DOHH2 (cell line): ENCODE data around the gene C1orf226.

Source experiments
- H3F3A ChIP-seq: fragments of 200-600 bp; sonication (generic), shearing (Covaris generic); 2 replicates; pipeline ENCODE4 v1.6.0; 2016; ENCODE audit warnings: antibody characterized with exemption, mild to moderate bottlenecking; ENCODE audit not compliant: control insufficient read depth, insufficient read depth
- H3K27ac ChIP-seq: fragments of 200-600 bp; sonication (generic); 2 replicates; pipeline ENCODE4 v1.5.1; 2014; ENCODE audit warnings: low read depth, mild to moderate bottlenecking, low read length, moderate library complexity
- H3K27me3 ChIP-seq: fragments of 200-600 bp; sonication (generic); 2 replicates; pipeline ENCODE4 v1.6.1; 2014; ENCODE audit warnings: mild to moderate bottlenecking, low read length, mixed read lengths; ENCODE audit not compliant: control insufficient read depth
- H3K36me3 ChIP-seq: fragments of 200-600 bp; sonication (generic); 2 replicates; pipeline ENCODE4 v1.6.1; 2014; ENCODE audit warnings: mild to moderate bottlenecking, low read length, moderate library complexity, mixed read lengths; ENCODE audit not compliant: control insufficient read depth
- H3K4me1 ChIP-seq: fragments of 200-600 bp; sonication (generic); 2 replicates; pipeline ENCODE4 v1.6.1; 2014; ENCODE audit warnings: mild to moderate bottlenecking, low read length, mixed read lengths; ENCODE audit not compliant: control insufficient read depth
- H3K4me2 ChIP-seq: fragments of 200-600 bp; sonication (generic); 2 replicates; pipeline ENCODE4 v1.6.0; 2014; ENCODE audit warnings: mild to moderate bottlenecking, low read length, moderate library complexity
- H3K4me3 ChIP-seq: fragments of 200-600 bp; sonication (generic); 2 replicates; pipeline ENCODE4 v1.5.1; 2014; ENCODE audit warnings: mild to moderate bottlenecking, low read length, mixed read lengths
- H3K79me2 ChIP-seq: fragments of 200-600 bp; sonication (generic); 2 replicates; pipeline ENCODE4 v1.6.1; 2014; ENCODE audit warnings: mild to moderate bottlenecking, low read length, mixed read lengths; ENCODE audit not compliant: control insufficient read depth
- H3K9me2 ChIP-seq: fragments of 200-600 bp; sonication (generic); replicated peaks from 2 replicates; pipeline ENCODE4 v1.6.1; 2014; ENCODE audit warnings: mild to moderate bottlenecking, low read length, mixed read lengths; ENCODE audit not compliant: control insufficient read depth
- H3K9me3 ChIP-seq: fragments of 200-600 bp; sonication (generic); 2 replicates; pipeline ENCODE4 v1.6.1; 2014; ENCODE audit warnings: antibody characterized with exemption, low read length, mixed read lengths; ENCODE audit not compliant: control insufficient read depth, insufficient read depth
- H4K20me1 ChIP-seq: fragments of 200-600 bp; sonication (generic); 2 replicates; pipeline ENCODE4 v1.6.0; 2014; ENCODE audit warnings: low read depth, mild to moderate bottlenecking, antibody characterized with exemption, low read length, moderate library complexity; ENCODE audit not compliant: control insufficient read depth, insufficient read depth
- EZH2phosphoT487 ChIP-seq: fragments of 200-600 bp; sonication (generic); IDR thresholded peaks from 2 replicates; pipeline ENCODE4 v1.6.1; 2017; ENCODE audit warnings: borderline replicate concordance, mild to moderate bottlenecking, antibody characterized with exemption, low read length, moderate library complexity, mixed read lengths
- TF ChIP-seq, protein P1 (sequence below): fragments of 200-600 bp; sonication (generic); IDR thresholded peaks from one replicate; pipeline ENCODE4 v1.5.1; 2014; ENCODE audit warnings: antibody characterized with exemption, mild to moderate bottlenecking, low read depth, low read length; ENCODE audit not compliant: poor library complexity, severe bottlenecking

The C1orf226 gene

GRCh38 chr1:162373541-162374260 lies 7.8 kb upstream of the C1orf226 start:
- Histone ChIP-seq H3K79me2 (no peaks in the 10 kb centered on the region), H3K27ac (no peak overlapping the region), H3K36me3 (no peaks in the 10 kb centered on the region), H3K4me2 (no peak overlapping the region), H3K9me2 (no peaks in the 10 kb centered on the region), H3K9me3 (no peaks in the 10 kb centered on the region), H3K4me3 (no peak overlapping the region), H3F3A (no peaks in the 10 kb centered on the region), H3K4me1 (no peaks in the 10 kb centered on the region), H3K27me3 (no peaks in the 10 kb centered on the region), H4K20me1 (no peaks in the 10 kb centered on the region)
- no peak for TF ChIP-seq EZH2phosphoT487
- TF ChIP-seq, protein P1, sequence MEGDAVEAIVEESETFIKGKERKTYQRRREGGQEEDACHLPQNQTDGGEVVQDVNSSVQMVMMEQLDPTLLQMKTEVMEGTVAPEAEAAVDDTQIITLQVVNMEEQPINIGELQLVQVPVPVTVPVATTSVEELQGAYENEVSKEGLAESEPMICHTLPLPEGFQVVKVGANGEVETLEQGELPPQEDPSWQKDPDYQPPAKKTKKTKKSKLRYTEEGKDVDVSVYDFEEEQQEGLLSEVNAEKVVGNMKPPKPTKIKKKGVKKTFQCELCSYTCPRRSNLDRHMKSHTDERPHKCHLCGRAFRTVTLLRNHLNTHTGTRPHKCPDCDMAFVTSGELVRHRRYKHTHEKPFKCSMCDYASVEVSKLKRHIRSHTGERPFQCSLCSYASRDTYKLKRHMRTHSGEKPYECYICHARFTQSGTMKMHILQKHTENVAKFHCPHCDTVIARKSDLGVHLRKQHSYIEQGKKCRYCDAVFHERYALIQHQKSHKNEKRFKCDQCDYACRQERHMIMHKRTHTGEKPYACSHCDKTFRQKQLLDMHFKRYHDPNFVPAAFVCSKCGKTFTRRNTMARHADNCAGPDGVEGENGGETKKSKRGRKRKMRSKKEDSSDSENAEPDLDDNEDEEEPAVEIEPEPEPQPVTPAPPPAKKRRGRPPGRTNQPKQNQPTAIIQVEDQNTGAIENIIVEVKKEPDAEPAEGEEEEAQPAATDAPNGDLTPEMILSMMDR = no peak

DNA sequence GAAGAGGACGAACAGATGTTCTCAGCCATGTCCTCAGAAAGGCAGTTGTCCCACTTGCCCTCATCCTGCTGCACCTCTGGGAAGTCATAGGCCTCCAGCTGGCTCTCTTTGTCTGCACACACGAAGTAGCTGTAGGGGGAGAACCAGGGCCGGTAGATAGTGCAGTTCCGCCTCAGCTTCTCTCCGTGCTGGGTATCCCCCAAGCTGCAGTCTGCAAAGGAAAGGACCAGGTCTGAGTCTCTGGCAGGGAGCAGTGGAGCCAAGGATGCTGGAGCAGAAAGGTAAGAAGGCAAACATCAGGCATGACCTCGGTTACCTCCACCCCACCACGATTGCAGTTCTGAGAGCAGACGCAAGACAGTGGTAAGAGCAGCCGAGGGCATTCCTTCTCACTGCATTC lies 7.1 kb upstream of the C1orf226 start:
- no peaks in the 10 kb centered on the region for H3K9me2 ChIP-seq
- H4K20me1 ChIP-seq = no peaks in the 10 kb centered on the region
- no peaks in the 10 kb centered on the region for H3K36me3 ChIP-seq
- H3K9me3 ChIP-seq = no peaks in the 10 kb centered on the region
- no peaks in the 10 kb centered on the region for H3K79me2 ChIP-seq
- no peak overlapping the region for H3K27ac ChIP-seq
- no peaks in the 10 kb centered on the region for H3K4me1 ChIP-seq
- H3K4me2 ChIP-seq = no peak overlapping the region
- H3K27me3 ChIP-seq = no peaks in the 10 kb centered on the region
- TF ChIP-seq EZH2phosphoT487 = no peak
- TF ChIP-seq, protein P1 = no peak
- H3F3A ChIP-seq = no peaks in the 10 kb centered on the region
- H3K4me3 ChIP-seq = no peak overlapping the region

DNA sequence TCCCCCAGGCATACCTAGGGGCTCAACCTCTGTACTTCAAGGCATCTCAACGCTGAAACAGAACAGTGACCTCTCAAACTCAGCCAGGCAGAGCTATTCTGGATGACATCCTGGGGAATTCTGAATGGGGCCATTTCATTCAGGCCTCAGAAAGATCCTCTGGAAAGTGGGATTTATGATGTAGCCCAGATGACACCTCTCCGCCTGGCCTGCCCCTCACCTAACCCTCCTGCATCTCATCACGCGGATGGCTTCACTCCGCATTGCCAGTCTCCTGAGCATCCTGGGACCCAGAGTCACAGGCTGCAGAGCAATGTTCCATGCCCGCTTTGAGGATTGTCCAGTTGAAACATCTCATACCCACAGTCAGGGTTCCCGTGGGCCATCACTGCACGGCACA lies 6.1 kb upstream of the C1orf226 start:
- no peaks in the 10 kb centered on the region for H3K9me2 ChIP-seq

More for the DNA sequence above, 6.1 kb upstream of the C1orf226 start:
- Histone ChIP-seq H3K4me3 (no peak overlapping the region), H3F3A (no peaks in the 10 kb centered on the region), H3K4me1 (no peaks in the 10 kb centered on the region), H3K4me2 (no peak overlapping the region), H3K36me3 (no peaks in the 10 kb centered on the region), H3K79me2 (no peaks in the 10 kb centered on the region), H3K27ac (no peak overlapping the region), H4K20me1 (no peaks in the 10 kb centered on the region), H3K9me3 (no peaks in the 10 kb centered on the region), H3K27me3 (no peaks in the 10 kb centered on the region)
- TF ChIP-seq EZH2phosphoT487 = no peak
- TF ChIP-seq, protein P1 = no peak
